ENCODE results near the gene KRT83.
"Not testable (repeated sequence)": the region's sequence is repeated elsewhere in the genome, so short reads cannot be mapped to it uniquely, and the experiment has no call there.

The KRT83 gene

GRCh38 chr12:52308806-52309425 is 12.3 kb downstream of the KRT83 start:
- H3K4me3 ChIP-seq (replicated peaks; ENCODE audit: low read depth, low read length) = peak overlapping the region; percentile 31
- DNase-seq (ENCODE audit: extremely low read depth, low read depth) = no peak
- TF ChIP-seq, protein P1, sequence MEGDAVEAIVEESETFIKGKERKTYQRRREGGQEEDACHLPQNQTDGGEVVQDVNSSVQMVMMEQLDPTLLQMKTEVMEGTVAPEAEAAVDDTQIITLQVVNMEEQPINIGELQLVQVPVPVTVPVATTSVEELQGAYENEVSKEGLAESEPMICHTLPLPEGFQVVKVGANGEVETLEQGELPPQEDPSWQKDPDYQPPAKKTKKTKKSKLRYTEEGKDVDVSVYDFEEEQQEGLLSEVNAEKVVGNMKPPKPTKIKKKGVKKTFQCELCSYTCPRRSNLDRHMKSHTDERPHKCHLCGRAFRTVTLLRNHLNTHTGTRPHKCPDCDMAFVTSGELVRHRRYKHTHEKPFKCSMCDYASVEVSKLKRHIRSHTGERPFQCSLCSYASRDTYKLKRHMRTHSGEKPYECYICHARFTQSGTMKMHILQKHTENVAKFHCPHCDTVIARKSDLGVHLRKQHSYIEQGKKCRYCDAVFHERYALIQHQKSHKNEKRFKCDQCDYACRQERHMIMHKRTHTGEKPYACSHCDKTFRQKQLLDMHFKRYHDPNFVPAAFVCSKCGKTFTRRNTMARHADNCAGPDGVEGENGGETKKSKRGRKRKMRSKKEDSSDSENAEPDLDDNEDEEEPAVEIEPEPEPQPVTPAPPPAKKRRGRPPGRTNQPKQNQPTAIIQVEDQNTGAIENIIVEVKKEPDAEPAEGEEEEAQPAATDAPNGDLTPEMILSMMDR (IDR thresholded peaks at IDR 0.05; ENCODE audit: low read depth, low read length, missing control alignments) = no peak

- TF ChIP-seq, protein P1 (IDR thresholded peaks at IDR 0.05; ENCODE audit: low read depth, low read length, missing control alignments) = no peak
- H3K4me3 ChIP-seq (replicated peaks; ENCODE audit: low read depth, low read length) = peak overlapping the region; percentile 31
- no peak for DNase-seq (ENCODE audit: extremely low read depth, low read depth)
These were observed 13.1 kb downstream of the KRT83 start for GRCh38 chr12:52307836-52308805.

DNA sequence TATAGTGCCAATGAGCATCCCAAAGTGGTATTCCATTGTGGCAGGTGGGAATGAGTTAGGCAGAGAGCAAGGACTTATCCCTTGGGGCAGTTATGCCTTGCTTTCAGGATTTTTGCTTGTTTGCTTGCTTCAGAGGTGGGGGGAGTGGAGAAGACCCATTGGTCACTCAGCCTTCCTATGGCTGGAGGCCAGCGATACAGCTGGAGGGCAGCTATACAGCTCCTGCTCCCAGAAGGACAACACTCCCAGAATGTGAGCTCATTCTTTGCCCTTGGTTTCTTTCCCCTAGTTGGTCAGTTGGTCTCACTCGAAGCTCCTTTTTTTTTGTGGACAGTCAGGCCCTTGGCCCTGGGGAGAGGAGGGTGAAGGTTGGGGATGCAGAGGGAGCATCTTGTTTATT is 14.5 kb downstream of the KRT83 start:
- DNase-seq (ENCODE audit: extremely low read depth, low read depth) = no peak
- TF ChIP-seq, protein P1 (IDR thresholded peaks at IDR 0.05; ENCODE audit: low read depth, low read length, missing control alignments) = no peak
- no peak overlapping the region for H3K4me3 ChIP-seq (replicated peaks; ENCODE audit: low read depth, low read length)

- H3K4me3 ChIP-seq (replicated peaks; ENCODE audit: low read depth, low read length) = no peak overlapping the region
- DNase-seq (ENCODE audit: extremely low read depth, low read depth) = no peak
- TF ChIP-seq, protein P1 (IDR thresholded peaks at IDR 0.05; ENCODE audit: low read depth, low read length, missing control alignments) = peak; percentile 40
These were observed 15.1 kb downstream of the KRT83 start for GRCh38 chr12:52305921-52306705.

- DNase-seq (ENCODE audit: extremely low read depth, low read depth) = not testable (repeated sequence)
These were observed 16.2 kb downstream of the KRT83 start for GRCh38 chr12:52304941-52305411.

DNA sequence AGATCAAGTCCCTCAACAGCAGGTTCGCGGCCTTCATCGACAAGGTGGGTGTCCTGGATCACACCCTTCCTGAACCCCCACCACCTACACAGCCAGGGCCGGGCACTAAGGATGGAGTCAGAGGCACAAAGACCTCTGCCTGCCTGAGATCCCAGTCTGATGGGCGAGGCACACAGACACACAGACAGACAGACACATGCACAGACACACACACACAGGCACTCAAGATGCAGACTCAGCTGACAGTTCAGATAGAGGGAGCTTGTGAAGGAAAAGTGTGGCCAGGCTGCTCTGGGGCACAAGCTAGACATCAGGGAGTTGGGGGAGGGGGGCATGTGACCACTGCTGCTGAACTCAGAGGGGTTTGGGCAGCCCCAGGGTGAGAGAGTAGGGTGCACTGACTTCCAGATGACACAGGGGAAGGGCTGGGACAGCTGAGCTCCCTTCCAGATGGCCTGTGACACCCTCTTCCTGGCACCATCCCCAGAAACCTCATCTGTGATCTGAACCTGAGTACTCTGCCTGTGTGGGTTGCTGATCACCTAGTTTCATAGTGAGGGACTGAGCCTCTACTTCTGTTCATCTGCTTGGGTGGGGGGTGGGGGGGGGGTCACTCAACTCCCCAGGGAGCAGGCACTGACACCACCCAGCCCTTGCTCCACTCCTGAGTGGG is 18.8 kb downstream of the KRT83 start:
- DNase-seq (ENCODE audit: extremely low read depth, low read depth); H3K4me3 ChIP-seq (replicated peaks; ENCODE audit: low read depth, low read length): not testable (repeated sequence)

More at GRCh38 chr12:52304941-52305411, 16.2 kb downstream of the KRT83 start:
- H3K4me3 ChIP-seq (replicated peaks; ENCODE audit: low read depth, low read length) = not testable (repeated sequence)

DNA sequence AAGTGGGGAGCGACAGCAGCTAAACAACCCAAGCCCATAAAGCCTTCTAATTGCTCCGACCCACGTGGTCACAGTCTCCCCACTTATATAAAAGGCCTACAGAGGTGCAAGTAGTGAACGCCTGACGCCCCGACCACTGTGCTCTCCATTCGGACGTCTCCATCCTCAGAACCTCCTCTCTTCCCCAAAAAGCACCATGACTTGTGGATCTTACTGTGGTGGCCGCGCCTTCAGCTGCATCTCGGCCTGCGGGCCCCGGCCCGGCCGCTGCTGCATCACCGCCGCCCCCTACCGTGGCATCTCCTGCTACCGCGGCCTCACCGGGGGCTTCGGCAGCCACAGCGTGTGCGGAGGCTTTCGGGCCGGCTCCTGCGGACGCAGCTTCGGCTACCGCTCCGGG is 19.5 kb downstream of the KRT83 start:
- H3K4me3 ChIP-seq (replicated peaks; ENCODE audit: low read depth, low read length); DNase-seq (ENCODE audit: extremely low read depth, low read depth): not testable (repeated sequence)

Data from HFF-Myc (cell line).